HepG2 (cell line): Measurements from ENCODE around the gene ASB3. TPM values are rescaled to one million over a fixed set of nuclear protein-coding genes. Genes with fewer than 3 reads are reported as not detected.
A peak's percentile ranks its signal among the peaks of the same experiment; 100 is the strongest.

Experiments used
- ARID4A ChIP-seq: sonication (generic); formaldehyde crosslinking; IDR thresholded peaks from 2 replicates; pipeline ENCODE4 v1.5.0; 2020; ENCODE audit warnings: mild to moderate bottlenecking, missing genetic modification reagents, borderline replicate concordance
- EHMT2 ChIP-seq: fragments of 200-600 bp; sonication (generic); IDR thresholded peaks from 2 replicates; pipeline ENCODE4 v1.7.0; 2017; ENCODE audit warnings: antibody characterized with exemption, low read depth, low read length, borderline replicate concordance
- MTA3 ChIP-seq: sonication (generic); formaldehyde crosslinking; IDR thresholded peaks from 2 replicates; pipeline ENCODE4 v1.4.0; 2020; ENCODE audit warnings: missing genetic modification reagents
- NFE2 ChIP-seq: sonication (generic); formaldehyde crosslinking; IDR thresholded peaks from 2 replicates; pipeline ENCODE4 v1.4.0; 2020; ENCODE audit warnings: missing genetic modification reagents
- PCBP2 ChIP-seq: fragments of 200-400 bp; formaldehyde crosslinking; optimal IDR thresholded peaks from 2 replicates; pipeline ENCODE3; 2018; ENCODE audit warnings: low read length, low read depth; ENCODE audit not compliant: poor library complexity, severe bottlenecking
- SALL1 ChIP-seq: sonication (generic); formaldehyde crosslinking; IDR thresholded peaks from 2 replicates; pipeline ENCODE4 v1.8.0; 2022; ENCODE audit warnings: mild to moderate bottlenecking, missing genetic modification reagents
- SIX1 ChIP-seq: sonication (generic); formaldehyde crosslinking; IDR thresholded peaks from 2 replicates; pipeline ENCODE4 v1.4.0; 2020; ENCODE audit warnings: missing genetic modification reagents, borderline replicate concordance
- ZNF234 ChIP-seq: sonication (generic); formaldehyde crosslinking; conservative IDR thresholded peaks from 2 replicates; pipeline ENCODE4 v1.5.1; 2020; ENCODE audit warnings: mild to moderate bottlenecking, missing genetic modification reagents
- ZNF576 ChIP-seq: sonication (generic); formaldehyde crosslinking; IDR thresholded peaks from 2 replicates; pipeline ENCODE4 v1.4.0; 2020; ENCODE audit warnings: mild to moderate bottlenecking, missing genetic modification reagents
- polyA plus RNA-seq, 8 experiments: library from polyadenylated mRNA; depleted of rRNA in 3 of 8; stranded (reverse) in 7 of 8; unstranded in 1 of 8; fragments of >200 nt; fragmentation: Illumina TruSeq in 4 of 8; extraction: Trizol in 4 of 8; gene quantifications; 2 replicates each; pipeline versions ENCODE4 v1.2.1 to v1.2.3, GENCODE V29; 2011 to 2016; ENCODE audit warnings: low read depth in 4 of 8, missing spikeins in 1 of 8, mixed read lengths in 1 of 8; ENCODE audit not compliant: insufficient read depth in 1 of 8
- total RNA-seq, 5 experiments: library from RNA; depleted of rRNA; stranded (reverse); fragments of >200 nt; fragmentation: Illumina TruSeq; extraction: Trizol; gene quantifications; 2 replicates each; pipeline ENCODE4 v1.2.3, GENCODE V29; 2016; ENCODE audit warnings: low read depth in 1 of 5
- TF ChIP-seq, protein P1 (sequence below): sonication (generic); formaldehyde crosslinking; IDR thresholded peaks from 2 replicates; pipeline ENCODE4 v1.8.0; 2022; ENCODE audit warnings: mild to moderate bottlenecking, missing genetic modification reagents; ENCODE audit not compliant: insufficient replicate concordance
- TF ChIP-seq, protein P2 (sequence below): sonication (generic); formaldehyde crosslinking; IDR thresholded peaks from 2 replicates; pipeline ENCODE4 v1.4.0; 2020; ENCODE audit warnings: missing genetic modification reagents, borderline replicate concordance
- TF ChIP-seq, protein P3 (sequence below), 2 experiments: IDR thresholded peaks; 2 replicates each; pipeline ENCODE4 v1.6.1; 2011 to 2012; ENCODE audit warnings: low read length in 2 of 2, borderline replicate concordance in 1 of 2, low read depth in 1 of 2, mild to moderate bottlenecking in 1 of 2, moderate library complexity in 1 of 2

Gene ASB3
- total and polyA plus RNA-seq, 2 of the 13 experiments (the other 11 are each of a cell fraction or from before 2014, with no cell fraction given) = 40.1 to 41.8 TPM

DNA sequence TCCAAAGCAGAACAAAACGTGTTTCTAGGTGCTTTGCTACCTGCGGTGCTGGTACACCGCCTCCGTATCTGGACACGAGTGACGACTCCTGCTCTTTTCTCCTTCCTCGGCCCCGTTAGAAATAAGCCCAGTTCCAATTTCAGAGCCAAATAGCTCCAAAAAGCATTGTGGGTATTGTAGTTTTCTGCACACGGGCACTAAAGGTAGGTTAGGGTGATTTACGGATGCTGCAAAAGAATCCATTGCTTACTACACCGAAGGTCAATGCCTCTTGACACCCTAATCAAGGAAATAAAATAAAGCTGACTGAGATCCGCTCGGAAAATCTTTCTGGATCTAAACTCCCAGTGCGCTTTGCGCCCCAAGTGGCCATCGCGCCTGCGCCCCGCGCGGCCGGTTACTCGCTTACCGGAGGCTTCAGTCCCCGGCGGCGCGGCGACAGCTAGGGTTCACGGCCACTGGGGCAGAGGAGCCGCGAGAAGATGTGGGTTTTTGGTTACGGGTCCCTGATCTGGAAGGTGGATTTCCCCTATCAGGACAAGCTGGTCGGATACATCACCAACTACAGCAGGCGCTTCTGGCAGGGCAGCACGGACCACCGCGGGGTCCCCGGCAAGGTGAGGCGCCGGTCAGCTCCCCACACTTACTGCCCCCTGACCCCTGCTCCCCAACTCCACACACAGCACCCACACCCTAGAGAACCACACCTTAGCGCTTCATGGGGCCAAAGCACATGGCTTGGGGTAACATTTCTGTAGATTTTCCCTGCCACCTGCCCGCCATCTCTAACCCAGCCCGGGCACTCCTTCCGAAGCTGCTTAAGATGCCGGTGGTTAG lies 19.1 kb downstream of the ASB3 start, which contains the start of gene CHAC2 (continued):
- TF ChIP-seq ARID4A (CRISPR knock-in tag) (peak; percentile 79), MTA3 (CRISPR knock-in tag) (no peak), PCBP2 (no peak), NFE2 (CRISPR knock-in tag) (no peak), EHMT2 (no peak), SIX1 (CRISPR knock-in tag) (0 out of 2 replicates have a peak, but pooled peaks have one; percentile 7), ZNF234 (CRISPR knock-in tag) (no peak; the same call in 1 of the 2 replicates), SALL1 (peak; percentile 49; the same call in 1 of the 2 replicates), ZNF576 (CRISPR knock-in tag) (no peak)
- TF ChIP-seq, protein P1, sequence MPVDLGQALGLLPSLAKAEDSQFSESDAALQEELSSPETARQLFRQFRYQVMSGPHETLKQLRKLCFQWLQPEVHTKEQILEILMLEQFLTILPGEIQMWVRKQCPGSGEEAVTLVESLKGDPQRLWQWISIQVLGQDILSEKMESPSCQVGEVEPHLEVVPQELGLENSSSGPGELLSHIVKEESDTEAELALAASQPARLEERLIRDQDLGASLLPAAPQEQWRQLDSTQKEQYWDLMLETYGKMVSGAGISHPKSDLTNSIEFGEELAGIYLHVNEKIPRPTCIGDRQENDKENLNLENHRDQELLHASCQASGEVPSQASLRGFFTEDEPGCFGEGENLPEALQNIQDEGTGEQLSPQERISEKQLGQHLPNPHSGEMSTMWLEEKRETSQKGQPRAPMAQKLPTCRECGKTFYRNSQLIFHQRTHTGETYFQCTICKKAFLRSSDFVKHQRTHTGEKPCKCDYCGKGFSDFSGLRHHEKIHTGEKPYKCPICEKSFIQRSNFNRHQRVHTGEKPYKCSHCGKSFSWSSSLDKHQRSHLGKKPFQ = no peak
- TF ChIP-seq, protein P2, sequence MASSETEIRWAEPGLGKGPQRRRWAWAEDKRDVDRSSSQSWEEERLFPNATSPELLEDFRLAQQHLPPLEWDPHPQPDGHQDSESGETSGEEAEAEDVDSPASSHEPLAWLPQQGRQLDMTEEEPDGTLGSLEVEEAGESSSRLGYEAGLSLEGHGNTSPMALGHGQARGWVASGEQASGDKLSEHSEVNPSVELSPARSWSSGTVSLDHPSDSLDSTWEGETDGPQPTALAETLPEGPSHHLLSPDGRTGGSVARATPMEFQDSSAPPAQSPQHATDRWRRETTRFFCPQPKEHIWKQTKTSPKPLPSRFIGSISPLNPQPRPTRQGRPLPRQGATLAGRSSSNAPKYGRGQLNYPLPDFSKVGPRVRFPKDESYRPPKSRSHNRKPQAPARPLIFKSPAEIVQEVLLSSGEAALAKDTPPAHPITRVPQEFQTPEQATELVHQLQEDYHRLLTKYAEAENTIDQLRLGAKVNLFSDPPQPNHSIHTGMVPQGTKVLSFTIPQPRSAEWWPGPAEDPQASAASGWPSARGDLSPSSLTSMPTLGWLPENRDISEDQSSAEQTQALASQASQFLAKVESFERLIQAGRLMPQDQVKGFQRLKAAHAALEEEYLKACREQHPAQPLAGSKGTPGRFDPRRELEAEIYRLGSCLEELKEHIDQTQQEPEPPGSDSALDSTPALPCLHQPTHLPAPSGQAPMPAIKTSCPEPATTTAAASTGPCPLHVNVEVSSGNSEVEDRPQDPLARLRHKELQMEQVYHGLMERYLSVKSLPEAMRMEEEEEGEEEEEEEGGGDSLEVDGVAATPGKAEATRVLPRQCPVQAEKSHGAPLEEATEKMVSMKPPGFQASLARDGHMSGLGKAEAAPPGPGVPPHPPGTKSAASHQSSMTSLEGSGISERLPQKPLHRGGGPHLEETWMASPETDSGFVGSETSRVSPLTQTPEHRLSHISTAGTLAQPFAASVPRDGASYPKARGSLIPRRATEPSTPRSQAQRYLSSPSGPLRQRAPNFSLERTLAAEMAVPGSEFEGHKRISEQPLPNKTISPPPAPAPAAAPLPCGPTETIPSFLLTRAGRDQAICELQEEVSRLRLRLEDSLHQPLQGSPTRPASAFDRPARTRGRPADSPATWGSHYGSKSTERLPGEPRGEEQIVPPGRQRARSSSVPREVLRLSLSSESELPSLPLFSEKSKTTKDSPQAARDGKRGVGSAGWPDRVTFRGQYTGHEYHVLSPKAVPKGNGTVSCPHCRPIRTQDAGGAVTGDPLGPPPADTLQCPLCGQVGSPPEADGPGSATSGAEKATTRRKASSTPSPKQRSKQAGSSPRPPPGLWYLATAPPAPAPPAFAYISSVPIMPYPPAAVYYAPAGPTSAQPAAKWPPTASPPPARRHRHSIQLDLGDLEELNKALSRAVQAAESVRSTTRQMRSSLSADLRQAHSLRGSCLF (CRISPR knock-in tag) = no peak
- TF ChIP-seq, protein P3, sequence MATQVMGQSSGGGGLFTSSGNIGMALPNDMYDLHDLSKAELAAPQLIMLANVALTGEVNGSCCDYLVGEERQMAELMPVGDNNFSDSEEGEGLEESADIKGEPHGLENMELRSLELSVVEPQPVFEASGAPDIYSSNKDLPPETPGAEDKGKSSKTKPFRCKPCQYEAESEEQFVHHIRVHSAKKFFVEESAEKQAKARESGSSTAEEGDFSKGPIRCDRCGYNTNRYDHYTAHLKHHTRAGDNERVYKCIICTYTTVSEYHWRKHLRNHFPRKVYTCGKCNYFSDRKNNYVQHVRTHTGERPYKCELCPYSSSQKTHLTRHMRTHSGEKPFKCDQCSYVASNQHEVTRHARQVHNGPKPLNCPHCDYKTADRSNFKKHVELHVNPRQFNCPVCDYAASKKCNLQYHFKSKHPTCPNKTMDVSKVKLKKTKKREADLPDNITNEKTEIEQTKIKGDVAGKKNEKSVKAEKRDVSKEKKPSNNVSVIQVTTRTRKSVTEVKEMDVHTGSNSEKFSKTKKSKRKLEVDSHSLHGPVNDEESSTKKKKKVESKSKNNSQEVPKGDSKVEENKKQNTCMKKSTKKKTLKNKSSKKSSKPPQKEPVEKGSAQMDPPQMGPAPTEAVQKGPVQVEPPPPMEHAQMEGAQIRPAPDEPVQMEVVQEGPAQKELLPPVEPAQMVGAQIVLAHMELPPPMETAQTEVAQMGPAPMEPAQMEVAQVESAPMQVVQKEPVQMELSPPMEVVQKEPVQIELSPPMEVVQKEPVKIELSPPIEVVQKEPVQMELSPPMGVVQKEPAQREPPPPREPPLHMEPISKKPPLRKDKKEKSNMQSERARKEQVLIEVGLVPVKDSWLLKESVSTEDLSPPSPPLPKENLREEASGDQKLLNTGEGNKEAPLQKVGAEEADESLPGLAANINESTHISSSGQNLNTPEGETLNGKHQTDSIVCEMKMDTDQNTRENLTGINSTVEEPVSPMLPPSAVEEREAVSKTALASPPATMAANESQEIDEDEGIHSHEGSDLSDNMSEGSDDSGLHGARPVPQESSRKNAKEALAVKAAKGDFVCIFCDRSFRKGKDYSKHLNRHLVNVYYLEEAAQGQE (IDR thresholded peaks at IDR 0.05; ENCODE audit: borderline replicate concordance in 1 of 2, low read depth in 1 of 2, low read length in 2 of 2) = no peak
